Upper lobe of left lung (tissue), 4 donors: ENCODE data around the gene STBD1.

Experiments
- POLR2A ChIP-seq, 4 donors: fragments of 450-650 bp; IDR thresholded peaks; one replicate each; pipeline ENCODE4 v1.5.1; 2016 to 2017; ENCODE audit warnings: antibody characterized with exemption in 4 of 4, mild to moderate bottlenecking in 2 of 4
- TF ChIP-seq, protein P1 (sequence below), 6 experiments: fragments of 450-650 bp in 4 of 6; fragments of 200-600 bp in 2 of 6; sonication (generic) in 2 of 6; IDR thresholded peaks; one replicate each; pipeline ENCODE4 v1.5.1; 2016 to 2019; ENCODE audit warnings: antibody characterized with exemption in 6 of 6

DNA sequence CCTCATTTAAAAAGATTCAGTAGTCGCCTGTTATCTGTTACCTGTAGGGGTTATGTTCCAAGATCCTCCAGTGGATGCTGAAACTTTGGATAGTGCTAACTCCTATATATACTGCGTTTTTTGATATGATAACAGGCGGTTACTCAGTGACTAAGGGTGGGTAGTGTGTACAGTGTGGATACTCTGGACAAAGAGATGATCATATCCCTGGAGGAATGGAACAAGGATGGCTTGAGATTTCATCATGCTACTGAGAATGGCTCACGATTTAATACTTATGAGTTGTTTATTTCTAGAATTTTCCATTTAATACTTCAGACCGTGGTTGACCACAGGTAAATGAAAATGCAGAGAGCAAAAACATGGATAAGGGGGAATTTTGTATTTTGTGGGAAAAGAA, 33.5 kb upstream of the STBD1 start:
- TF ChIP-seq, protein P1, sequence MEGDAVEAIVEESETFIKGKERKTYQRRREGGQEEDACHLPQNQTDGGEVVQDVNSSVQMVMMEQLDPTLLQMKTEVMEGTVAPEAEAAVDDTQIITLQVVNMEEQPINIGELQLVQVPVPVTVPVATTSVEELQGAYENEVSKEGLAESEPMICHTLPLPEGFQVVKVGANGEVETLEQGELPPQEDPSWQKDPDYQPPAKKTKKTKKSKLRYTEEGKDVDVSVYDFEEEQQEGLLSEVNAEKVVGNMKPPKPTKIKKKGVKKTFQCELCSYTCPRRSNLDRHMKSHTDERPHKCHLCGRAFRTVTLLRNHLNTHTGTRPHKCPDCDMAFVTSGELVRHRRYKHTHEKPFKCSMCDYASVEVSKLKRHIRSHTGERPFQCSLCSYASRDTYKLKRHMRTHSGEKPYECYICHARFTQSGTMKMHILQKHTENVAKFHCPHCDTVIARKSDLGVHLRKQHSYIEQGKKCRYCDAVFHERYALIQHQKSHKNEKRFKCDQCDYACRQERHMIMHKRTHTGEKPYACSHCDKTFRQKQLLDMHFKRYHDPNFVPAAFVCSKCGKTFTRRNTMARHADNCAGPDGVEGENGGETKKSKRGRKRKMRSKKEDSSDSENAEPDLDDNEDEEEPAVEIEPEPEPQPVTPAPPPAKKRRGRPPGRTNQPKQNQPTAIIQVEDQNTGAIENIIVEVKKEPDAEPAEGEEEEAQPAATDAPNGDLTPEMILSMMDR (IDR thresholded peaks at IDR 0.05), result no peak
- TF ChIP-seq POLR2A (IDR thresholded peaks at IDR 0.05), result no peak
